Brain pericyte (primary cell): ENCODE results near the gene ATP5F1D.
"Not testable (repeated sequence)": the region's sequence is repeated elsewhere in the genome, so short reads cannot be mapped to it uniquely, and the experiment has no call there.

Experiments
- DNase-seq: peaks from one replicate; pipeline ENCODE4 v3.0.0-alpha.2; 2012; ENCODE audit warnings: low read depth, low spot score

The ATP5F1D gene

GRCh38 chr19:1241417-1242095 is at the start of gene ATP5F1D:
Gene ATP5F1D (plus strand): TSS chr19:1241751. CDS start chr19:1241851, 100 bp downstream.
- DNase-seq: no peak

- DNase-seq: no peak
Measured at GRCh38 chr19:1199531-1199930, 42.0 kb upstream of the ATP5F1D start.

GRCh38 chr19:1200614-1201013 is 40.9 kb upstream of the ATP5F1D start:
- DNase-seq: not testable (repeated sequence)

GRCh38 chr19:1205114-1206099 is 36.1 kb upstream of the ATP5F1D start, which contains the start of gene STK11:
Gene STK11 (plus strand): TSS chr19:1205778. CDS start chr19:1206914, 1,136 bp downstream.
- DNase-seq: peak; percentile 90

- DNase-seq: no peak
Measured at GRCh38 chr19:1206150-1206863, 35.2 kb upstream of the ATP5F1D start.

GRCh38 chr19:1206864-1207450 is 34.6 kb upstream of the ATP5F1D start:
- no peak for DNase-seq

- not testable (repeated sequence) for DNase-seq
Measured at GRCh38 chr19:1208830-1209229, 32.7 kb upstream of the ATP5F1D start.

GRCh38 chr19:1210227-1210538 is 31.4 kb upstream of the ATP5F1D start:
- DNase-seq: no peak

GRCh38 chr19:1211494-1212234 is 29.9 kb upstream of the ATP5F1D start:
- no peak for DNase-seq

- no peak for DNase-seq
Measured at GRCh38 chr19:1213391-1214286, 27.9 kb upstream of the ATP5F1D start.

- no peak for DNase-seq
Measured at GRCh38 chr19:1214299-1214861, 27.2 kb upstream of the ATP5F1D start.

- no peak for DNase-seq
Measured at GRCh38 chr19:1214862-1215731, 26.5 kb upstream of the ATP5F1D start.

GRCh38 chr19:1216756-1217155 is 24.8 kb upstream of the ATP5F1D start:
- no peak for DNase-seq

- no peak for DNase-seq
Measured at GRCh38 chr19:1217366-1217765, 24.2 kb upstream of the ATP5F1D start.

GRCh38 chr19:1218751-1219567 is 22.6 kb upstream of the ATP5F1D start:
- DNase-seq: no peak

GRCh38 chr19:1219786-1220476 is 21.6 kb upstream of the ATP5F1D start:
- no peak for DNase-seq

- DNase-seq: no peak
Measured at GRCh38 chr19:1220477-1220930, 21.0 kb upstream of the ATP5F1D start.
